B cell (primary cell): ENCODE results near the gene MAP7D1. TPM values are rescaled to one million over a fixed set of nuclear protein-coding genes. Genes with fewer than 3 reads are reported as not detected.

Source experiments
- ATAC-seq: fragments of 200-7000 bp; cut with Tn5 transposase; one replicate; pipeline ENCODE4 v1.10.0; 2021; ENCODE audit warnings: low read depth, mild to moderate bottlenecking, moderate number of reproducible peaks, moderate library complexity
- CTCF ChIA-PET: fragments of 350-600 bp; sonication (Branson Sonifier 250); formaldehyde crosslinking; loops from one replicate; lab custom pipeline; 2021; ENCODE audit warnings: antibody characterized with exemption, inconsistent platforms; lab: Charles Lee
- POLR2A ChIA-PET: fragments of 350-600 bp; sonication (Branson Sonifier 250); formaldehyde crosslinking; loops from one replicate; lab custom pipeline; 2021; ENCODE audit warnings: antibody characterized with exemption; lab: Charles Lee
- DNase-seq: peaks from one replicate; pipeline ENCODE4 v3.0.0; 2013
- H2AFZ ChIP-seq: 2 replicates; pipeline ENCODE4 v1.6.1; 2012; ENCODE audit warnings: mild to moderate bottlenecking, low read depth, low read length; ENCODE audit not compliant: insufficient read depth, poor library complexity, severe bottlenecking
- H3K27ac ChIP-seq, 2 donors: 1 replicate in 1 of 2; 2 replicates in 1 of 2; pipeline ENCODE4 v1.5.1; 2012 to 2013; ENCODE audit warnings: low read length in 2 of 2, mild to moderate bottlenecking in 2 of 2, moderate library complexity in 1 of 2
- H3K27me3 ChIP-seq, 4 experiments: fragments of 200-600 bp in 1 of 4; sonication (generic) in 1 of 4; replicated peaks in 1 of 4; 1 replicate in 2 of 4; 2 replicates in 2 of 4; pipeline versions ENCODE4 v1.6.1 to v1.7.0; 2013 to 2016; ENCODE audit warnings: low read length in 3 of 4, mild to moderate bottlenecking in 2 of 4, mixed read lengths in 1 of 4, moderate library complexity in 1 of 4; ENCODE audit not compliant: insufficient read depth in 4 of 4, control insufficient read depth in 3 of 4; ENCODE audit errors: control extremely low read depth in 1 of 4
- H3K36me3 ChIP-seq, 2 experiments: replicated peaks in 1 of 2; 1 replicate in 1 of 2; 2 replicates in 1 of 2; pipeline versions ENCODE4 v1.6.1 to v1.7.1; 2013; ENCODE audit warnings: low read length in 1 of 2; ENCODE audit not compliant: insufficient read depth in 2 of 2, control insufficient read depth in 1 of 2; ENCODE audit errors: control extremely low read depth in 1 of 2, extremely low read depth in 1 of 2
- H3K4me1 ChIP-seq, 2 donors: fragments of 200-600 bp in 1 of 2; sonication (generic) in 1 of 2; 1 replicate in 1 of 2; 2 replicates in 1 of 2; pipeline versions ENCODE4 v1.5.1 to v1.6.1; 2013 to 2017; ENCODE audit warnings: low read length in 2 of 2; ENCODE audit not compliant: control insufficient read depth in 2 of 2, insufficient read depth in 2 of 2
- H3K4me2 ChIP-seq: replicated peaks from 2 replicates; pipeline ENCODE3; 2012; ENCODE audit warnings: mild to moderate bottlenecking, low read depth, low read length; ENCODE audit not compliant: poor library complexity, severe bottlenecking
- H3K4me3 ChIP-seq, 5 experiments: fragments of 200-600 bp in 1 of 5; sonication (generic) in 1 of 5; 1 replicate in 3 of 5; 2 replicates in 2 of 5; pipeline versions ENCODE4 v1.5.1 to v1.7.0; 2011 to 2016; ENCODE audit warnings: low read length in 4 of 5, mild to moderate bottlenecking in 4 of 5, low read depth in 2 of 5, control low read depth in 1 of 5, moderate library complexity in 1 of 5; ENCODE audit not compliant: insufficient read depth in 1 of 5; ENCODE audit errors: control extremely low read depth in 1 of 5, extremely low read depth in 1 of 5
- H3K79me2 ChIP-seq: fragments of 200-600 bp; sonication (generic); one replicate; pipeline ENCODE4 v1.6.0; 2016; ENCODE audit warnings: low read length; ENCODE audit not compliant: control insufficient read depth, insufficient read depth
- H3K9ac ChIP-seq: fragments of 200-600 bp; sonication (generic); 2 replicates; pipeline ENCODE4 v1.6.1; 2017; ENCODE audit warnings: mild to moderate bottlenecking, low read length, moderate library complexity
- H3K9me3 ChIP-seq, 3 donors: one replicate each; pipeline versions ENCODE4 v1.6.1 to v1.7.1; 2013; ENCODE audit warnings: low read length in 2 of 3; ENCODE audit not compliant: control insufficient read depth in 2 of 3, insufficient read depth in 1 of 3; ENCODE audit errors: control extremely low read depth in 1 of 3
- H4K20me1 ChIP-seq: 2 replicates; pipeline ENCODE4 v1.6.0; 2012; ENCODE audit warnings: mild to moderate bottlenecking, low read length; ENCODE audit not compliant: insufficient read depth, control insufficient read depth, poor library complexity, severe bottlenecking
- H3K27ac Mint-ChIP-seq: one replicate; pipeline ENCODE4 v1.8.0; 2021; ENCODE audit warnings: mixed read lengths
- H3K27me3 Mint-ChIP-seq: one replicate; pipeline ENCODE4 v1.8.0; 2021; ENCODE audit warnings: mixed read lengths
- H3K4me1 Mint-ChIP-seq: one replicate; pipeline ENCODE4 v1.8.0; 2021; ENCODE audit warnings: mixed read lengths
- H3K4me3 Mint-ChIP-seq: one replicate; pipeline ENCODE4 v1.8.0; 2021; ENCODE audit warnings: mixed read lengths
- H3K9me3 Mint-ChIP-seq: one replicate; pipeline ENCODE4 v1.8.0; 2022; ENCODE audit warnings: mixed read lengths; ENCODE audit not compliant: insufficient read depth
- CTCF ChIP-seq: fragments of 200-600 bp; IDR thresholded peaks from one replicate; pipeline ENCODE4 v1.8.0; 2022; ENCODE audit warnings: antibody characterized with exemption, mild to moderate bottlenecking
- EZH2 ChIP-seq: IDR thresholded peaks from 2 replicates; pipeline ENCODE4 v1.6.1; 2012; ENCODE audit warnings: borderline replicate concordance, low read depth, mild to moderate bottlenecking, moderate library complexity, low read length; ENCODE audit not compliant: insufficient read depth, poor library complexity, severe bottlenecking
- WGBS: methylation state at CpG from one replicate; pipeline ENCODE4 v1.1.5; 2013; ENCODE audit warnings: missing lambda C conversion rate; ENCODE audit not compliant: insufficient coverage; 5-methylcytosine and 5-hydroxymethylcytosine counted together
- intact Hi-C: fragments of 100-400 bp; cut with micrococcal nuclease; formaldehyde crosslinking; loops from one replicate; pipeline ENCODE4 v1.10.0; 2022
- polyA plus RNA-seq: library from polyadenylated mRNA; depleted of rRNA; stranded (reverse); fragments of >200 nt; gene quantifications from 2 replicates; pipeline ENCODE4 v1.2.3, GENCODE V29; 2012
- total RNA-seq, 2 donors: library from RNA; stranded (reverse); fragments of 120-200 nt in 1 of 2; gene quantifications; 1 replicate in 1 of 2; 2 replicates in 1 of 2; pipeline versions ENCODE4 v1.2.3 to v1.2.4, GENCODE V29; 2013 to 2022

MAP7D1 gene
- total and polyA plus RNA-seq, 2 donors (not counting 1 experiment from before 2014, with no cell fraction given) = 44.2 to 65.2 TPM

GRCh38 chr1:36211307-36211706 lies 55.3 kb downstream of the MAP7D1 start:
- Mint-ChIP-seq H3K9me3 (no peaks in the 10 kb centered on the region), H3K27me3 (no peaks in the 10 kb centered on the region), H3K27ac (no peak overlapping the region), H3K4me1 (peaks cover 15% of the 10 kb centered on the region), H3K4me3 (no peak overlapping the region)
- Histone ChIP-seq H3K4me2 (no peak overlapping the region), H3K4me3 (no peak overlapping the region), H3K36me3 (no peaks in the 10 kb centered on the region), H3K27me3 (no peaks in the 10 kb centered on the region), H2AFZ (no peak overlapping the region), H3K27ac (no peak overlapping the region), H4K20me1 (no peaks in the 10 kb centered on the region), H3K4me1 (peaks cover 0 to 18% of the 10 kb centered on the region in 2 donors), H3K9ac (no peak overlapping the region), H3K9me3 (no peaks in the 10 kb centered on the region), H3K79me2 (no peaks in the 10 kb centered on the region)
- TF ChIP-seq CTCF (no peak), EZH2 (no peak)
- intact Hi-C loops = no loop called here
- 100% methylated on average over 2 of the region's 3 CpGs for WGBS
- ChIA-PET POLR2A (no interaction called here), CTCF (interaction anchor here (0.8 to 1.6 kb wide), 2 partner anchors 74 to 76 kb away, joined by 3 to 5 read pairs; no protein-coding TSS in a partner anchor)
- DNase-seq (no peak), ATAC-seq (no peak)

- H3K9me3 Mint-ChIP-seq = no peaks in the 10 kb centered on the region
- intact Hi-C loops = no loop called here
- H3K4me2 ChIP-seq = no peak overlapping the region
Observed at GRCh38 chr1:36211841-36212240, 55.9 kb downstream of the MAP7D1 start.

More at GRCh38 chr1:36211841-36212240, 55.9 kb downstream of the MAP7D1 start:
- peaks cover 15% of the 10 kb centered on the region for H3K4me1 Mint-ChIP-seq
- WGBS = 94% methylated on average over 2 of the region's 2 CpGs
- TF ChIP-seq CTCF = no peak
- TF ChIP-seq EZH2 = no peak
- no peak for ATAC-seq
- ChIA-PET CTCF (interaction anchor here (0.8 to 1.6 kb wide), 2 partner anchors 74 to 77 kb away, joined by 3 to 5 read pairs; no protein-coding TSS in a partner anchor), POLR2A (no interaction called here)
- Histone ChIP-seq H3K9me3 (no peaks in the 10 kb centered on the region), H3K4me1 (peaks cover 0 to 18% of the 10 kb centered on the region in 2 donors), H3K4me3 (no peak overlapping the region), H4K20me1 (no peaks in the 10 kb centered on the region), H3K27ac (no peak overlapping the region), H3K9ac (no peak overlapping the region), H3K79me2 (no peaks in the 10 kb centered on the region), H2AFZ (no peak overlapping the region), H3K27me3 (no peaks in the 10 kb centered on the region), H3K36me3 (no peaks in the 10 kb centered on the region)
- H3K4me3 Mint-ChIP-seq = no peak overlapping the region
- H3K27me3 Mint-ChIP-seq = no peaks in the 10 kb centered on the region
- H3K27ac Mint-ChIP-seq = no peak overlapping the region
- no peak for DNase-seq
